GM18870 (cell line): Measurements from ENCODE around the gene INPP5A.
"Not testable (repeated sequence)": the region's sequence is repeated elsewhere in the genome, so short reads cannot be mapped to it uniquely, and the experiment has no call there.

Experiments
- ATAC-seq: cut with Tn5 transposase; IDR thresholded peaks from one replicate; pipeline ENCODE4 v1.9.1; 2021; ENCODE audit warnings: moderate library complexity; ENCODE audit not compliant: unreplicated experiment

The INPP5A gene

GRCh38 chr10:132668048-132668394, 130.4 kb downstream of the INPP5A start:
- ATAC-seq = no peak

- no peak for ATAC-seq
These were observed 131.7 kb downstream of the INPP5A start for GRCh38 chr10:132669208-132669861.

- ATAC-seq = no peak
These were observed 133.1 kb downstream of the INPP5A start for GRCh38 chr10:132670546-132671227.

GRCh38 chr10:132671228-132672154, 133.9 kb downstream of the INPP5A start:
- ATAC-seq = no peak

- not testable (repeated sequence) for ATAC-seq
These were observed 136.2 kb downstream of the INPP5A start for GRCh38 chr10:132673746-132674145.

- no peak for ATAC-seq
These were observed 136.7 kb downstream of the INPP5A start for GRCh38 chr10:132674311-132674710.

- no peak for ATAC-seq
These were observed 137.6 kb downstream of the INPP5A start for GRCh38 chr10:132675031-132675740.

- ATAC-seq = no peak
These were observed 138.8 kb downstream of the INPP5A start for GRCh38 chr10:132676193-132676891.

GRCh38 chr10:132677096-132677472, 139.5 kb downstream of the INPP5A start:
- no peak for ATAC-seq

- ATAC-seq = no peak
These were observed 140.1 kb downstream of the INPP5A start for GRCh38 chr10:132677473-132678227.

- no peak for ATAC-seq
These were observed 141.0 kb downstream of the INPP5A start for GRCh38 chr10:132678436-132679216.

GRCh38 chr10:132679217-132679595, 141.6 kb downstream of the INPP5A start:
- ATAC-seq = no peak

GRCh38 chr10:132679640-132680039, 142.1 kb downstream of the INPP5A start:
- no peak for ATAC-seq

- not testable (repeated sequence) for ATAC-seq
These were observed 143.2 kb downstream of the INPP5A start for GRCh38 chr10:132680741-132681140.

GRCh38 chr10:132681858-132682755, 144.5 kb downstream of the INPP5A start:
- no peak for ATAC-seq

GRCh38 chr10:132684164-132684891, 146.7 kb downstream of the INPP5A start:
- ATAC-seq = peak; percentile 88
